Cerebellar nuclear complex (tissue), 1 donor: Measurements from ENCODE around the gene KRTAP26-1.

Experiments
- DNase-seq, 2 experiments: peaks; one replicate each; lab custom pipeline; 2025; lab: John Stamatoyannopoulos, UW

KRTAP26-1 gene

DNA sequence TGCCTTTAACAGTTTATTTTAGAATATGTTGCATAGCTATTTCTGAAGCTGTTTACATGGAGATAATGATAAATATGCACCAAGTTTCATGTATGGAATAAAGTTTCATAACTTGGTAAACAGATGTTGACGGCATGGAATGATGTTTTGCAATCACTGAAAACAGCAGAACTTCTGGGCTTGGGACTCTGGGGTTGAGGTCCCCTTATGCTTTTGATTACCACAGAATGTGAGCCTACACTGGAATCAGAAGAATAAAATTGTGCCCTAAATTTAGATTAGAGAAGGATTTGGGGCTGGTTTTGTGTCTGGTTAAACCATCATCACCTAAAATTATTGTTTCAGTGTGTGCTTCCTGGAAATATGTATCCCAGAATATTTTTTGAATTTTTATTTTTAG, 48.5 kb downstream of the KRTAP26-1 start:
- DNase-seq, result no peak

DNA sequence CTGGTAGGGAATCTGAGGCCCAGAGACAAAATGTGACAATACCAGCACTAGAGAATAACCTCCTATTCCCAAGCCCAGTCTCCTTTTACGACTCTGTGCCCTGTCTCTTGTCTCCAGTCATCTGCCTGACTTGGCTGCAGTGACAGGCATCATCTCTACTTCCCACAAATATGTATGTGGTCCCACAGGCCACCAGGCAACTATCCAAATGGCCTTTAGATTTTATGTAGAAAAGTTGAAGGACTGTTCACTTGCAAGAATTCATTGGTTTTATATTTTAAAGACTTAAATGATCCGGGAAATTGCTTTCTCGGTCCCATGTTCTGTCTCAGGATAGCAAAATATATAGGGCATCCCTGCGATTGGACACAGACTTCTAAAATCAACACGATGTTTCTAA, 49.0 kb downstream of the KRTAP26-1 start:
- DNase-seq, result no peak

DNA sequence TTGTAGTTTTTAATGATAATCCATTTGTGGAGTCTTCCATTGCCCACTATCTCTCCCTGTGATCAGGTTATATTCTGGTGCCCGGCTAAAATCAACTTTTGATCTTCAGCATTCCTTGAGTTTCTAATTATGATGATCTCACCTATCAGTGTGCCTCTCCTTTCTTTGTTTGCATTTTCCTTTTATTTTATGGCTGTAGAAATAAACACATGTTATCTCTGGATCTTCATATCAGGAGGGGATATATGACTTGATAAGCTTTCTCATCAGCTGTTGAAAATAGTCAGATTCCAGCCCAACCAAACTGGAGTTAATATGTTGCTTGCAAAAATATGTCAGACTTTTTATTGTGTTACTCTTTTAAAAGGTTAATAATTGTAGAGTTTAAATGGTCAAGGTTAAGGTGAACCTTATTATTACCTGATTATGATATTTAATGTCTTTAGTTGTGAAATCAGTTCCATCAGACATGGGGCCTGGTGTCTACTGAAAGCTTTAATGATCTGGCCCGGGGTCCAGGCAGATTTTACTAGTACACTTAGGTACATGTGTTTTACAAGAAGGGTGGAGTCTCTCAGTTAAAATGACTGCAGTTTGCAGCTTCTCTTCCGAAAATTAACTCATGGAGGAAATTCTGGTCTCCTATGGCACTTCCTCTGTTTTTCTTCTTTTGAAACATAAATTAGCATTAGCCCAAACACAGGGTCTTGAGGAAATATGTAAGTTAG, 50.1 kb downstream of the KRTAP26-1 start:
- DNase-seq, result no peak
